GM19468 (cell line): Measurements from ENCODE around the gene MMGT1.
"Not testable (repeated sequence)": the region's sequence is repeated elsewhere in the genome, so short reads cannot be mapped to it uniquely, and the experiment has no call there.

ENCODE experiments used
- ATAC-seq: cut with Tn5 transposase; IDR thresholded peaks from one replicate; pipeline ENCODE4 v1.9.1; 2021; ENCODE audit warnings: mild to moderate bottlenecking, moderate library complexity, moderate number of reproducible peaks; ENCODE audit not compliant: unreplicated experiment; ENCODE audit errors: extremely low read depth

Gene MMGT1

DNA sequence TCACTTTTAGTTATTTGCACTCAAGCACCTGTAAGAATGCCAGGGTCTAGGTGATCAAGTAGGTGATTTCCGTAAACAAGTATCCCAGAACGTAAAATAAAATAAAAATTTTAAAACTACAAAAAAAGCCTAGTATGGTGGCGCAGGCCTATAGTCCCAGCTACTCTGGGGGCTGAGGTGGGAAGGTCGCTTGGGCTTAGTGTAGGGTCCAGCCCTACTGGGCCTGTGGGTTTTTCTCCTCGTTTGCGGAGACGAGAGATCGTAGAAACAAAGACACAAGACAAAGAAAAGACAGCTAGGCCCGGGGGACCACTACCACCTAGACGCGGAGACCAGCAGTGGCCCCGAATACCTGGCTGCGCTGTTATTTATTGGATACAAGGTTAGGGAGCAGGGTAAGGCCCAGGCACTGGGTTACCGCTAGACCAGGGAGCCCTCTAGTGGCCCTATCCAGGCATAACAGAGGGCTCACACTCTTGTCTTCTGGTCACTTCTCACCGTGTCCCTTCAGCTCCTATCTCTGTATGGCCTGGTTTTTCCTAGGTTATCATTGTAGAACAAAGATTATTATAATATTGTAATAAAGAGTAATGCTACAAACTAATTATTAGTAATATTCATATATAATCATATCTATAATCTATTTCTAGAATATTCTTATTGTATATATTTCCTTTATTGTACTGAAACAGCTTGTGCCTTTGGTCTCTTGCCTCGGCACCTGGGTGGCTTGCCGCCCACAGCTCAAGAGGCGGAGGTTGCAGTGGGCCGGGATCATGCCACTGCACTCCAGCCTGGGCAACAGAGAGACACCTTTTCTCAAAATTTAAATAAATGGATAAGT is 41.9 kb downstream of the MMGT1 start:
- no peak for ATAC-seq

DNA sequence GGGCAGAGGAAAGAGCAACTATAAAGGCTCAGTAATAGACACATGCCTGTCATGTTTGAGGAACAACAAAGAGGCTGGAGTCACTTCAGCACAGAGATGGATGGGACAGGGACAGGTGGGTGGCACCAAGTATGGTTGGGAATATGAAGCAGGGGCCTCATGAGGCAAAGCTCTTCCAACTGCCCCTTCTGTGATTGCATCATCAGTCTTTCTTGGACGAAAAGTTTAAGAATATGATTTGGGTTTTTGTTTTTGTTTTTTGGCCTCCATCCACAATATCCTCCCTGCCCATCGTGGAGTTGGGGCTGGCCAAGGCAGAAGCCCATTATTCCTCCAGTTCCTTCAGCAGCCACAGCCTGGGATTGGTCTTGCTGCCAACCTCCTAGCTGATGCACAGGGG is 45.9 kb downstream of the MMGT1 start:
- ATAC-seq, result no peak

DNA sequence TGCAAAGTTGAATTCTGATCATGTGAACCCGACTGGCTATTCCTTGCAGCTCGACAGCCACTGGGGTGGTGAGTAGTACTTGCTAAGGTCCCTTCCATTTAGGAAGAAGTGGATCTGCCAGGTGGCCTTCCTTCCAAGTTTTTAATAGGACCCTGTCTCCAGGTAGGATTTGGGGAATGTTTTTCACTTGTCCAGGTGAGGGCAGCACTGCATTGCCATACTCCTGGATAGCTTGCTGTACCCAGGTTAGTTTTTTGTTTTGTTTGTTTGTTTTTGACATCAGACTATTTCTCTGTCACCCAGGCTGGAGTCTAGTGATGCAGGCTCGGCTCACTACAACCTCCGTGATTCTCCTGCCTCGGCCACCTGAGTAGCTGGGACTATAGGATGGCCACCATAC is 50.4 kb downstream of the MMGT1 start:
- no peak for ATAC-seq

DNA sequence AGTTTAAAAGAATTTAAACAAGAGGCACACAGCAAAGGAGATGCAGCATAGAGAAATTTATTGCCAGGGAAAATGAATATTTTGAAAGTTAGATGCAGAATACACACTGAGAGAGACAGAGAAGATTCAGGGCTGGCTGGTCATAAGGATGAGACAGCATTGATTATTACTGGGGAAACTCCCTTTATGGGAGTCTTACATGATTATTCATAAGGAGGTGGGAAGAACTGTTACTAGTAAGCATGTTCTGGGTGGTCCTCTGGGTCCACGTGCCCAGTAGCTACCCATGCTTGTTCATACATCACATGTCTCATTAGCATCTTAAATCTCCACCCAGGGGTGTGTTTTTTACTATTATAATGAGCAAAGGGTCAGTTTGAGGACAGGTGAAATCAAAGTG is 53.3 kb downstream of the MMGT1 start:
- ATAC-seq, result not testable (repeated sequence)

DNA sequence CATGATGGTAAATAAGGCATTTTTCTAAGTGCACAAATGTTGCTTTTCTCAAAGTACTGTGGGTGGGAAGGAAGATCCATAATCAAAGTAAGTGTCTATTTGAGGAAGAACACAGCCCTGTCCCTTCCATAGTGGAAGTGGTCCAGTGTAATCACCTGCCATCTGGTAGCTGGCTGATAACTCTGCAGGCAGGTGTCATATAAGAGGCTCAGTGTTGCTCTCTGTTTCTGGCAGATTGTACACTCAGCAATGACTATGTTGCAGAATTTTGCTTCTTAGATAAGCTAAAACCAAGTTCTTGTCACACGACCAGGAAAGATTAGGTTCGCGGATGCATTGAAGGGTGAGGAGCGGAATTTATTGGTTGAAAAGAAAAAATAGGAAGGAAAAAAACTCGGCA is 59.4 kb downstream of the MMGT1 start:
- no peak for ATAC-seq
